Measurements from ENCODE around the gene NLRP3.

The NLRP3 gene

GRCh38 chr1:247437551-247438505 lies 21.9 kb downstream of the NLRP3 start:
- no peak for DNase-seq (ENCODE audit: low spot score)

DNA sequence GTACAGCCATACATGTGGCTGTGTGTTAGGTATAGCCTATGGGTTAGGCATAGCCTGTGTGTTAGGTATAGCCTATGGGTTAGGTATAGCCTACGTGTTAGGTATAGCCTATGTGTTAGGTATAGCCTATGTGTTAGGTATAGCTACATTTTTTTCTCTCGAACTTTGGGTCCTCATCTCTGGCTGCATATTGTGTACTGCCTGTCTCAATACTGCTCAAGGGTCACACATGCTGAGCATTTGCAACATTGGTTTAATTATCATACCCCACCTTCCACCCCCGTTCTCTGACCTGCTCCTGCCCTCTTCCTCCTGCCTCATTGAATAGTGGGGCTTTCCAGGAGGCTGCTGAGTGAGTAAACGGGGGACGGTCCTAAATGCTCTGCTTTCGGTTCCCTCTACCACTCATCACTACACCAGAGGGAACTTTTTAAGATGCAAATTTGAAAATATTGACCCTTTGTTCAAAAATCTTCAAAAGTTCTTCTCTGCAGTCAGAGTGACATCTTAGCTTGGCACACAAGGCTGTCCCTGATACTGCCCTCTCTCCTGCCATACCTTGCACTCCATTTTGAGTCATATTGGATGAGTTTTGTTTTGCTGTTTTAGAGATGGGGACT lies 24.1 kb downstream of the NLRP3 start:
- DNase-seq (ENCODE audit: low spot score), result no peak

DNA sequence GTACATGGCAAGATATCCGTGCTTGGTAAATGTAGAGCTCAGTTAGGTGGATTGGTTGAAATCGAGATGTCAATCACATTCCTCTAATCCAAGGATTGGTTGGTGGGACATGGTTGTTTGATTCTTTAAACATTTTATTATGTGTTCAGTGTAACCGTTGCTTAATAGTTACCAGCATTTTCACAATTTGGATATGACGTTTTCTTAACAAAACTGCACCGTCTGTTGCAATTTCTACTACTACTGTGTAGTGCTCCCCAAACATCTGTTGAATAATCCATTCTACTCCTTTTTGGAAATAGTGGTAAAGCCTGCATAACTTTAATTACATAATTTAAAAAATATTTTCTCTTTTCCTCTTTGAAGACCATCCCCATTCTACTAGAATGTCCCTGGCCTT lies 25.6 kb downstream of the NLRP3 start:
- no peak for DNase-seq (ENCODE audit: low spot score)

DNA sequence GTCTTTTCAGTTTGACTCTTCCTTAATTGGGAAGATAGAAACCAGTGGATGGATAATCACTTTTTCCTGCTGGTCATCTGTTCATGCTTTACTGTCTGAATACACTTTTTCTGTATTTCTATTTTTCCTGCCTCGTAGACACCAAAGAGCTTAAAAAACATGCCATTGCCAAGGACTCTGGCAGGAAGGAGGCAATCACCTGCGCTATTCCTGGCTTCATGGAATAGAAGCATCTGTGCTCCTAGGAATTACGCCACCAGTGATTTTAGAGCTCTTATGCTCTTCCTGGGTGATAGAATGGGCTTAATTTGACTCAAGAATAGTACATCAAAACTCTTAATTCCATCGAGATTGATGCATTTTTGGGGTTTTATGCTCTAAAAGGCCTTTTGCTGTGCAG lies 26.2 kb downstream of the NLRP3 start:
- no peak for DNase-seq (ENCODE audit: low spot score)

DNA sequence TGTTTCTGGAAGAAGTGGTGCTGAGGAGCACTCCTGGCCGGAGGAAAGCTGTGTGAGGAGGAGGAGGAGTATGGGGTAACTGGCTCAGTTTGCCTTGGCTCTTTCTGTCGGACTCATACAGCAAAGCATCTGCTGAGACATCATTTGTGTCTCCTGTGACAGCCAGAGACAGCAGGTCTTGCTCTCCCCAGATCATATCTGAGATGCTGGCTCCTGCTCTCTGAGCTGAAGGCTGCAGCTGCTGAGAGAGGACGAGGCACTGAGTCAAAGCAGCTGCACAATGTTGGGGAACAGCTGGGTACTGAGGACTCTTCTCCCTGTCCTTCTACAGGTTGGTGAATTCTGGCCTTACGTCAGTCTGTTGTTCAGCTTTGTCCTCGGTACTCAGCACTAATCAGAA lies 27.7 kb downstream of the NLRP3 start:
- DNase-seq (ENCODE audit: low spot score), result no peak

GRCh38 chr1:247444571-247444970 lies 28.6 kb downstream of the NLRP3 start:
- no peak for DNase-seq (ENCODE audit: low spot score)

DNA sequence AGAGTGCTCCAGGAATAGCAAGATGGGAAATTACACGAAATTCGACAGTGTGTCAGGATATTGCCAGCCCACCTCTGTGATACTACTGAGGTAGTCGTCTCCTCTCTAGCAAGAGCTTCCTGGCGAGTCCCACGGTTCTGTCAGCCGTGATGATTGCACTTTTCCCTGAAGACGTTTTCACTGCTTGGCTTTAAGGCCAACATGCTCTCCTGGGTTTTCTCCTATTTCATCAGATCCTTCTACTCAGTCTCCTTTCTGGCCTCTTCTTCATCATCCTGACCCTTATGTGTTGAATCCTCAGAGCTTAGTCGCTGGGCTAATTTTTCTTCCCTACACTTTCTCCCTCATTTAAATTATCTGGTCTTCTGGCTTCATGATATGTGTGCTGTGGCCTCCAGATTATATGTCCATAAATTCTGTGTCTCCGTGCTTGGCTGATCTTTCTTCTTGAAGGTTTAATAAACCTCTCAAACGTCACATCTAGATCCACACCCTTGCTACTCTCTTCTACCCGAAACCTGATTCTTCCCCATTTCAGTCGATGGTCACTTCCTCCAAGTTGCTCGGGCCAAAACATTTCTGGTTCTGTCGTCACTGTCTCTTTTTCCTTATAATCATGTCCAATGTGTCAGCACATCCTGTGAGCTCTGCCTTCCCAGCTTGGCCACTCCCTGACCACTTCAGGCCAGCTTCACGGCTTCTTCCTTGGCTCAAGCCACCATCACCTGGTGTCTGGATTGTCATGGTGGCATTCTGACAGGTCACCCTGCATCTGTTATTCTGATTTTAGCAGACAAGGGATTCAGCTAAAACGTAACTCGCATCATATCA lies 29.8 kb downstream of the NLRP3 start:
- DNase-seq (ENCODE audit: low spot score), result peak; percentile 75

DNA sequence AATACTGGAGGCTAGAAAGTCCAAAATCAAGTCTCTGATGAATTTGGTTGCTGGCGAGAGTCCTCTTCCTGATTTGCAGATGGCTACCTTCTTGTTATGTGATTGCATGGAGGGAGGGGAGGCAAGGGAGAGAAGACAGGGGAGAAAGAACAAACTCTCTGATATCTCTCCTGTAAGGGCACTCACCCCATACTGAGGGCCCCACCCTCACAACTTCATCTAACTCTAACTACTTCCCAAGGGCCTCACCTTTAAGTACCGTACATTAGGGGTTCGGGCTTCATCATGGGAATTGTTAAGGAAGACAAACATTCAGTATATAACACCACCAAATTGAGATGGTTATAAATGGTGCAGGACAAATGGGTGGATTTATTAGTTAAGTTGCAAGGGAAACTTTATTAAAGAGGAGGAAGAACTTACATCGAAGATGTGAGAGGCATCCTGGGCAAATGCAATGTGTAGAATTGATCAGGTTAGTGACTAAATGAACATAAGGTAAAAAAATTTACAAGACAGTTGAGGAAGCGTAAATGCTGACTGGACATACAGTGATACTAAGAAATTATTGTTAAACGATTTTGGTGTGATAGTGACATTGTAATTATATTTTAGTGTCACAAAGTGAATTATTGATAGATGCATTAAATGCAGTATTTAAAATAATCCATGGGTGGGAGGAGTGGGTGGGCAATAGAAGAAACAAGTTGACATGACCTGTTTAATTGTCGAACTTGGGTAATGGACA lies 31.4 kb downstream of the NLRP3 start:
- DNase-seq (ENCODE audit: low spot score), result no peak

DNA sequence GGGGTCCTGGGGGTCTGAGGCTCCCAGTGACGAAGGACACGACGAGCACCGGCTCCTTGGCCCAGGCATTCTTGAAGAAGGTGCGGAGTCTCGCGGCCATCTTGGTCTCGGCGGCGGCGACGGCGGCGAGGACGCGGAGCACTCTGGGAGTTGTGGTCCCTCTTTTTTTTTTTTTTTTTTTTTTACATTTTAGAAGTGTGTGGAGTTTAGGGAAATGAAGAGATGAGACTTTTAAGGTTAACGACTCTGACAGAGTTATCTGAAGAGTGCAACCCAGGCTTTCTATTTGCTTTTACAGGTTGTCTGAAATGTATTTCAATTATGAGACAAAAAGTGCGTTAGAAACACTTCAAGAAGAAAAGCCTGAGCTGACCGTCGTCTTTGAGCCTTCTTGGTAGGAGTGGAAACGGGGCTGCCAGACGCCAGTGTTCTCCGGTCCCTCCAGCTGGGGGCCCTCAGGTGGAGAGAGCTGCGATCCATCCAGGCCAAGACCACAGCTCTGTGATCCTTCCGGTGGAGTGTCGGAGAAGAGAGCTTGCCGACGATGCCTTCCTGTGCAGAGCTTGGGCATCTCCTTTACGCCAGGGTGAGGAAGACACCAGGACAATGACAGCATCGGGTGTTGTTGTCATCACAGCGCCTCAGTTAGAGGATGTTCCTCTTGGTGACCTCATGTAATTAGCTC lies 32.3 kb downstream of the NLRP3 start:
- DNase-seq (ENCODE audit: low spot score), result peak; percentile 42

- DNase-seq (ENCODE audit: low spot score), result no peak
Observed at GRCh38 chr1:247451388-247452010, 35.5 kb downstream of the NLRP3 start.

DNA sequence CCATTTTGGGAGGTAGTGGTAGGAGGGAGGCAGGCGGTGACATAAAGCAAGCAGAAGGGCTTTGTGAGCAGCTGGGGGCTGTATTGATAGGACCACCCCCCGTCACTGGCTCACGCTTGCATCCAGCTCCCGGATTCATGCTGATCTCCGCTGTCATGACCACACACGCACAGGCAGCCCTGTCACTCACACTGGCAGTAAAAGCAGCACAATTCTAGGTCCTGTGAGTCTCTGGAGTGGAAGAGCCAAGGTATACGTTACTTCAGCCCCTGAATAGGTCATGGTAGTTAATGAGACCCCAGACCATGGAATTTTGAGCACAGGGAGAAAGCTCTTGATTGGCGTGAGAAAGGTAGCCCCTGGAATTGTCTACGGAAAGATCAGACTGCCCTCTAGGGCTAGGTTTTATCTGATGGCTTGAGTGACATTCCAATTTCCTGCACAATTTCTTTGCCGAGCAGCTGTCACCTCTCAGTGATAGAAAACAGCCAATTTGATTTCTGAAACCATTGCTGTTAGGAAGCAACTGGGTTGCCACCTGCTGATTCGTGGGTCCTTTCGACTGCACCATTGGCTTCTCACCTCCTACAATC lies 36.6 kb downstream of the NLRP3 start:
- no peak for DNase-seq (ENCODE audit: low spot score)

- no peak for DNase-seq (ENCODE audit: low spot score)
Observed at GRCh38 chr1:247453245-247453644, 37.3 kb downstream of the NLRP3 start.

- no peak for DNase-seq (ENCODE audit: low spot score)
Observed at GRCh38 chr1:247453997-247454396, 38.0 kb downstream of the NLRP3 start.

DNA sequence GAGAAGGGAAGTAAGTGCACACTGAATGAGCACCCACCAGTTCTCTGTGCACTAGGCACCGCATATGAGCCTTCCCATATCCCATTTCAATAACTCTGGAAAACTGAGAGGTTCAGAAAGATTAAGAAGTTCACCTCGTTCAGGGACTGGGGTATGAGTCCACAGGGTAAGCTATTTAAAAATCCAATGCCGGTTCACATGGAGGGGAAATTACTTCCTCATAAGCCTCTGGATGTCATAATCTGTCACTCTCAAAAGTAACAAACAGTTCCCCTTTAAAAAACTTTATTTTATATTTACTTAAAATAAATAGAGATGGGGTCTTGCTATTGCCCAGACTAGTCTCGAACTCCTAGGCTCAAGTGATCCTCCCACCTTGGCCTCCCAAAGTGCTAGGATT lies 40.0 kb downstream of the NLRP3 start:
- DNase-seq (ENCODE audit: low spot score), result no peak

- peak; percentile 48 for DNase-seq (ENCODE audit: low spot score)
Observed at GRCh38 chr1:247456914-247457639, 41.1 kb downstream of the NLRP3 start.

- no peak for DNase-seq (ENCODE audit: low spot score)
Observed at GRCh38 chr1:247459507-247459906, 43.5 kb downstream of the NLRP3 start.

DNA sequence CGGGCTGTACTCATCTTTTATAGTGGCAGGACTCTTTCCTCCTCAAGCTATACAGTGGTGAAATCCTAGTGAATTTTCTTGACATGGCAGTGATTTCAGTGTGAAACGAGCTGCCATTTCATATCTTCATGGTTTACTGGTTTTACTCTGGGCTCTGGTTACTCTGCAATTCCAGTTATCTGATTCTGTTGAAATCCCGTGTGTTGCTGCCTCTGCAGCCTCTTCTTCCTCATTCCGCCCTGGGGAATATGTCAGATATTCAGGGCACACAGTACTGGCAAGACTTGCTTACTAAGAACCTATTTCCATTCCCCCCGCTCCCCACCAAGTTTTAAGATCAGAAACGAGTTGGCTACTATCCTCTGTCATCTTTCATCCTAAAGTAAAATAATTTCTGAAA lies 49.8 kb downstream of the NLRP3 start:
- DNase-seq (ENCODE audit: low spot score), result no peak

- no peak for DNase-seq (ENCODE audit: low spot score)
Observed at GRCh38 chr1:247467129-247467528, 51.2 kb downstream of the NLRP3 start.

GRCh38 chr1:247468481-247469140 lies 52.6 kb downstream of the NLRP3 start:
- no peak for DNase-seq (ENCODE audit: low spot score)

Measured in pons (tissue), 1 donor.